HG02642 (cell line): ENCODE results near the gene GSTA3.
"Not testable (repeated sequence)": the region's sequence is repeated elsewhere in the genome, so short reads cannot be mapped to it uniquely, and the experiment has no call there.

Source experiments
- ATAC-seq: cut with Tn5 transposase; IDR thresholded peaks from one replicate; pipeline ENCODE4 v1.9.1; 2021; ENCODE audit warnings: mild to moderate bottlenecking; ENCODE audit not compliant: unreplicated experiment, poor library complexity

Gene GSTA3

DNA sequence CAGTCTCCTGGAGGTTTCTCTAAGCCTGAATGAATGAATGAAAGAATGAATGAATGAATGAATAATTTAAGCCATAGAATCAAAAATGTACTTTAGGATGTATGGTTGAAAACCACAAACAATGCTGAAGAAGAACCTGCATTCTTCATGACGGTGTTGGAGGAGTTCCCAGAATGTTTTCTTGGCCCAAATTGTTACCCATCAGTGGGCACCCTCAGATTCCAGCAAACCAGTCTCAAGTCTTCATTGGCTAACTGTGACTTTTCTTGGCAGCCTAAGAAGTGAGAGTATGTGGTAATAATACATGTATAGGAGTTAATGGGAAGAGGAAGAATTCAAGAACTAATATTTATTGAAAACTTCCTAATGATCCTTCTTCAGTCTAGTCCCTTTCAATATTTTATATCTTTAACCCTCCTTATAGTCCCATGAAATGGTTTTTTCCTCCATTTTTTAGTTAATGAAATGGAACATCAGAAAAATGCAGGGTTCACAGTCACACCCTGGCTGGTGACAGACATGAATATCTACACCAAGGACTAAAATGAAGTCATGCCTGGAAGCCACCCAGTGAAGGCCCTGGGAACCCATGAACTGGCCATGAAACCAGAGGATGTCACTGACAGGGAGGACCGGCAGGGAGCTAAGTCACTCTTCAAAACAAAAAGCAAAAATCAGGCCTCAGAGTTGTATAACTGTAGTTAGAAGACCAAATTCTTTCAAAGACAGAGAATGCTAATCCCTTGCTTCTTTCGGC is 39.0 kb downstream of the GSTA3 start:
- not testable (repeated sequence) for ATAC-seq

DNA sequence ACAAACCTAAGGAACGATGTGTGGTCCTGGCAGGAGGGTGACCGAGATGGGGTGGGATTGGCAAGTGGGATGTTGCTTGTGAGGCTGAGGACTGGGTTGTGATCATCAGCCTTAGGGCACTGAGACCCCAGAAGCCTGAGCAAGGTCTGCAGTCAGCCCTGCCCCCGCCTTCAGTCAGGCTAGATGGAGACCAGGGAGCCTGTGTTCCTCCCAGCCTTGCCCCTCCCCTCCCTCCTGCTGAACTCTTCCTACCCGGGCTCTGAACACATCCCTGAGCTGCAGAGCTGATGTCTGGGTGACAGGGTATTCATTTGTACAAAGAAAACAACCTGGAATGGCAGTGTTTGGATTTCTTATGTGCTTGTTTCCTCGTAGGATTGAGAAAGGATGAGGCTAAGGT is 40.6 kb downstream of the GSTA3 start:
- not testable (repeated sequence) for ATAC-seq

DNA sequence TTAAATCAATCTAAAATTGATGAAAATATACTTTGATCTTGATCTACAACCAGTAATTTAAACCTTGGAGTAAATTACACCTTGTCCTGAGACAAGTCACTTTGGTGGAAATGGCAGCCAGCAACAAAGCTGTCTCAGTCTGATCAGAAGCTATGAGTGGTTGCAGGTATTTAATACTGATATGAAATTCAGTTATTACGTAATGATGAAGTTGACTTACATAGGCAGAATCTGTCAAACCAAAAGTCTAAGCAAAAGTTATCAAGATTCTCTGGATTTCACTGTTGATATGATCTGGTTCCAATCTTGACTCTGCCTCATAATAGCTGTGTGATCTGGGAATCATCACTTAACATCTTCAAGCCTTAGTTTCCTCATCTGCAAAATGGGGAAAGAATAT is 41.3 kb downstream of the GSTA3 start:
- ATAC-seq, result no peak

DNA sequence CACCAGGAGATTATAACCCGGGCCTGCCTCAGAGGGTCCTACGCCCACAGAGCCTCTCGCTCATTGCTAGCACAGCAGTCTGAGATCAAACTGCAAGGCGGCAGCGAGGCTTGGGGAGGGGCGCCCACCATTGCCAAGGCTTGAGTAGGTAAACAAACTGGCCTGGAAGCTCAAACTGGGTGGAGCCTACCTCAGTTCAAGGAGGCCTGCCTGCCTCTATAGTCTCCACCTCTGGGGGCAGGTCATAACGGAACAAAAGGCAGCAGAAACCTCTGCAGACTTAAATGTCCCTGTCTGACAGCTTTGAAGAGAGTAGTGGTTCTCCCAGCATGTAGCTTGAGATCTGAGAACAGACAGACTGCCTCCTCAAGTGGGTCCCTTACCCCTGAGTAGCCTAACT is 48.3 kb downstream of the GSTA3 start:
- not testable (repeated sequence) for ATAC-seq

DNA sequence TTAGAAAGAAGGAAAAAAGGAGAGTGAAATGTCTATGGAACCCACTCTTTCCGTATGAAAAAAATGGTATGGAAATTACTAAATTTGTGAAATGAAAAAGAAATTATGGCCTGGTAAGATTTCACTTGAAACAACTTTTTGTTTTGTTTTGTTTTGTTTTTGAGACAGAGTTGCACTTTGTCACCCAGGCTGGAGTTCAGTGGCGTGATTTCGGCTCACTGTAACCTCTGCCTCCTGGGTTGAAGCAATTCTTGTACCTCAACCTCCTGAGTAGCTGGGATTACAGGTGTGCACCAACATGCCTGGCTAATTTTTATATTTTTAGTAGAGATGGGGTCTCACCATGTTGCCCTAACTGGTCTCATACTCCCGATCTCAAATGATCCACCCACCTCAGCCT is 51.1 kb downstream of the GSTA3 start:
- ATAC-seq, result no peak

DNA sequence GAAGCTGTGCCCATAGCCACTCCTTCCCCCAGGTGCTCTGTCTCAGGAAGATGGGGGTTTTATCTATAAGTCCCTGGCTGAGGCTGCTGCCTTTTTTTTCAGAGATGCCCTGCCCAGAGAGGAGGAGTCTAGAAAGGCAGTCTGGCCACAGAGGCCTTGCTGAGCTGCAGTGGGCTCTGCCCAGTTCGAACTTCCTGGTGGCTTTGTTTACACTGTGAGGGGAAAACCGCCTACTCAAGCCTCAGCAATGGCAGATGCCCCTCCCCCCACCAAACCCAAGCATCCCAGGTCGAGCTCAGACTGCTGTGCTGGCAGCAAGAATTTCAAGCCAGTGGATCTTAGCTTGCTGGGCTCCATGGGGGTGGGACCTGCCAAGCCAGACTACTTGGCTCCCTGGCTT is 53.4 kb downstream of the GSTA3 start:
- not testable (repeated sequence) for ATAC-seq

DNA sequence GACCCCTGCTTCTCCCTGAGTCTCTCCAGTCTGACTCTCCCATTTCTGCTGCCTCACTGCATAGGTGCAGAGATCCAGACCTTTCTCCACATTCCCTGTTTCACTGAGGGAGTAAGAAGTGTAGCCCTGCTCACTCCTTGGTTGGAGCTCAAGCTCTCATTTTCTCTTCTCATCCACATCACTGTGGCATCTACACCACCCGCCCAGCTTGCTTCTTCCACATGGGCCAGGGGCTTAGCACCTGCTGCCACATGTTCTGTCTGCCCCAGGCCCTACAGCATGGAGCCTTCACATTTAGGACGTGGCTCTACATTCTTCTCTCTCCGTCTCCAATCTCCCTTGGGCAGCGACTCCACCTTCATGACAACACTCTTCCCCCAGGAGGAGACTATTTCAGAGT is 60.4 kb downstream of the GSTA3 start:
- no peak for ATAC-seq
